Ascending aorta (tissue), 2 donors: ENCODE results near the gene CD99. TPM values are rescaled to one million over a fixed set of nuclear protein-coding genes. Genes with fewer than 3 reads are reported as not detected.
"Not testable (repeated sequence)": the region's sequence is repeated elsewhere in the genome, so short reads cannot be mapped to it uniquely, and the experiment has no call there.

Source experiments
- DNase-seq, 2 donors: peaks; one replicate each; pipeline ENCODE4 v3.0.0-alpha.2; 2019; ENCODE audit warnings: low spot score in 2 of 2
- H3K27ac ChIP-seq, 2 donors: fragments of 200-600 bp; sonication (generic); one replicate each; pipeline ENCODE4 v1.5.1; 2016 to 2017; ENCODE audit warnings: mild to moderate bottlenecking in 1 of 2
- H3K27me3 ChIP-seq: fragments of 200-600 bp; sonication (generic); one replicate; pipeline ENCODE4 v1.5.1; 2017
- H3K36me3 ChIP-seq, 2 donors: fragments of 200-600 bp; sonication (generic); one replicate each; pipeline ENCODE4 v1.5.1; 2016
- H3K4me1 ChIP-seq, 2 donors: fragments of 200-600 bp; sonication (generic); one replicate each; pipeline ENCODE4 v1.5.1; 2016 to 2017; ENCODE audit warnings: mild to moderate bottlenecking in 1 of 2
- H3K4me3 ChIP-seq, 2 donors: fragments of 200-600 bp; sonication (generic); one replicate each; pipeline ENCODE4 v1.5.1; 2016 to 2017; ENCODE audit warnings: mild to moderate bottlenecking in 1 of 2
- H3K9me3 ChIP-seq, 2 donors: fragments of 200-600 bp; sonication (generic); one replicate each; pipeline ENCODE4 v1.5.1; 2016
- intact Hi-C: fragments of 100-400 bp; cut with DNase I; formaldehyde crosslinking; loops from one replicate; pipeline ENCODE4 v1.15.1; 2023
- total RNA-seq: library from RNA; depleted of rRNA; stranded (reverse); fragments of >200 nt; gene quantifications from one replicate; pipeline ENCODE4 v1.1.0, GENCODE V29; 2016
- TF ChIP-seq, protein P1 (sequence below), 3 experiments: fragments of 200-600 bp in 2 of 3; fragments of 450-650 bp in 1 of 3; sonication (generic) in 2 of 3; IDR thresholded peaks; one replicate each; pipeline ENCODE4 v1.5.1; 2016 to 2019; ENCODE audit warnings: antibody characterized with exemption in 3 of 3, mild to moderate bottlenecking in 1 of 3, moderate library complexity in 1 of 3

CD99 gene
- total RNA-seq, 1 donor from 2014 or later, result 262 TPM

DNA sequence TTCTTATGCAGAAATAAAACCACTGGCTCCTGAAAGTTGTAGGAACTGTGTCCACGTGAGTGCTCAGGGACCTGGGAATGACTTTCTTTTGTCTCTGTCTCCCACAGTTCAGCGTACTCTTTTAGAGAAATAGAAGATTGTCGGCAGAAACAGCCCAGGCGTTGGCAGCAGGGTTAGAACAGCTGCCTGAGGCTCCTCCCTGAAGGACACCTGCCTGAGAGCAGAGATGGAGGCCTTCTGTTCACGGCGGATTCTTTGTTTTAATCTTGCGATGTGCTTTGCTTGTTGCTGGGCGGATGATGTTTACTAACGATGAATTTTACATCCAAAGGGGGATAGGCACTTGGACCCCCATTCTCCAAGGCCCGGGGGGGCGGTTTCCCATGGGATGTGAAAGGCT, 49.6 kb downstream of the CD99 start:
- intact Hi-C loops, result no loop called here
- H3K36me3 ChIP-seq, result peaks cover 21 to 74% of the 10 kb centered on the region in 2 donors

DNA sequence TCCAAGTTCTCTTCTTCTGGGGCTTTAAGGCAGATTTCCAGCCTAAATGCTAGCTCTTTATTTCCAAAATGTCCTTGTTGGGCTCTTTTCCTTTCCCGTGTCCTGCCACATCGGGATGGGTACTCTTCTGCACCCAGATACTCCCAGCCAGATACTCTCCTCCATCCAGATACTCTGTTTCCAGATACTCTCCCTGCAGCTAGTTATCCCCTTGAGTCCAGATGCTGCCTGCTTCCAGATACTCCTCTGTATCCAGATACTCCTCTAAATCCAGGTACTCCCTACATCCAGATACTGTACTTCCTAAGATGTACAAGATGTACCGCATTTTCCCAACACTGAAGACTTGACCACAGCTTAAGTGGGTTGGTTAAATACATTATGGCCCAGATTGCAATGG, 50.3 kb downstream of the CD99 start:
- no peak overlapping the region for H3K4me3 ChIP-seq
- H3K4me1 ChIP-seq, result no peaks in the 10 kb centered on the region
- TF ChIP-seq, protein P1, sequence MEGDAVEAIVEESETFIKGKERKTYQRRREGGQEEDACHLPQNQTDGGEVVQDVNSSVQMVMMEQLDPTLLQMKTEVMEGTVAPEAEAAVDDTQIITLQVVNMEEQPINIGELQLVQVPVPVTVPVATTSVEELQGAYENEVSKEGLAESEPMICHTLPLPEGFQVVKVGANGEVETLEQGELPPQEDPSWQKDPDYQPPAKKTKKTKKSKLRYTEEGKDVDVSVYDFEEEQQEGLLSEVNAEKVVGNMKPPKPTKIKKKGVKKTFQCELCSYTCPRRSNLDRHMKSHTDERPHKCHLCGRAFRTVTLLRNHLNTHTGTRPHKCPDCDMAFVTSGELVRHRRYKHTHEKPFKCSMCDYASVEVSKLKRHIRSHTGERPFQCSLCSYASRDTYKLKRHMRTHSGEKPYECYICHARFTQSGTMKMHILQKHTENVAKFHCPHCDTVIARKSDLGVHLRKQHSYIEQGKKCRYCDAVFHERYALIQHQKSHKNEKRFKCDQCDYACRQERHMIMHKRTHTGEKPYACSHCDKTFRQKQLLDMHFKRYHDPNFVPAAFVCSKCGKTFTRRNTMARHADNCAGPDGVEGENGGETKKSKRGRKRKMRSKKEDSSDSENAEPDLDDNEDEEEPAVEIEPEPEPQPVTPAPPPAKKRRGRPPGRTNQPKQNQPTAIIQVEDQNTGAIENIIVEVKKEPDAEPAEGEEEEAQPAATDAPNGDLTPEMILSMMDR (IDR thresholded peaks at IDR 0.05), result no peak
- H3K9me3 ChIP-seq, result no peaks in the 10 kb centered on the region
- H3K27me3 ChIP-seq, result no peaks in the 10 kb centered on the region
- intact Hi-C loops, result no loop called here
- H3K36me3 ChIP-seq, result peaks cover 21 to 68% of the 10 kb centered on the region in 2 donors
- no peak for DNase-seq
- no peak overlapping the region for H3K27ac ChIP-seq

More for the DNA sequence above, 49.6 kb downstream of the CD99 start:
- TF ChIP-seq, protein P1 (IDR thresholded peaks at IDR 0.05), result no peak
- H3K9me3 ChIP-seq, result no peaks in the 10 kb centered on the region
- no peak overlapping the region for H3K4me3 ChIP-seq
- H3K27ac ChIP-seq, result no peak overlapping the region
- H3K4me1 ChIP-seq, result no peaks in the 10 kb centered on the region
- no peak for DNase-seq
- no peaks in the 10 kb centered on the region for H3K27me3 ChIP-seq

DNA sequence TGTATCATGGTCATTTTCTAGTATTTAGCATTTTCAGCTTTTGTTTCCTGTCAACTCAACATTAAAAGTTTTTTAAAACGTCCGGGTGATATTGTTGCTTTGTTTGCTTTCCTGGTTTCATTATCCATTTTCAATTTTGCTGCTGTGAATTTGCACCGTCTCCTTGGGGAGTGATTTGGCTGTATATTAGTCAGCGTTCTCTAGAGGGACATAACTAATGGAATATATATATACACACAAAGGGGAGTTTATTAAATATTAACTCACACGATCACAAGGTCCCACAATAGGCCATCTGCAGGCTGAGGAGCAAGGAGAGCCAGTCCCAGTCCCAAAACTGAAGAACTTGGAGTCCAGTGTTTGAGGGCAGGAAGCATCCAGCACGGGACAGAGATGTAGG, 55.2 kb downstream of the CD99 start:
- intact Hi-C loops, H3K27me3 ChIP-seq, H3K4me3 ChIP-seq, H3K27ac ChIP-seq, H3K9me3 ChIP-seq, DNase-seq, H3K4me1 ChIP-seq: not testable (repeated sequence)
- H3K36me3 ChIP-seq, result peaks cover 9 to 21% of the 10 kb centered on the region in 2 donors

DNA sequence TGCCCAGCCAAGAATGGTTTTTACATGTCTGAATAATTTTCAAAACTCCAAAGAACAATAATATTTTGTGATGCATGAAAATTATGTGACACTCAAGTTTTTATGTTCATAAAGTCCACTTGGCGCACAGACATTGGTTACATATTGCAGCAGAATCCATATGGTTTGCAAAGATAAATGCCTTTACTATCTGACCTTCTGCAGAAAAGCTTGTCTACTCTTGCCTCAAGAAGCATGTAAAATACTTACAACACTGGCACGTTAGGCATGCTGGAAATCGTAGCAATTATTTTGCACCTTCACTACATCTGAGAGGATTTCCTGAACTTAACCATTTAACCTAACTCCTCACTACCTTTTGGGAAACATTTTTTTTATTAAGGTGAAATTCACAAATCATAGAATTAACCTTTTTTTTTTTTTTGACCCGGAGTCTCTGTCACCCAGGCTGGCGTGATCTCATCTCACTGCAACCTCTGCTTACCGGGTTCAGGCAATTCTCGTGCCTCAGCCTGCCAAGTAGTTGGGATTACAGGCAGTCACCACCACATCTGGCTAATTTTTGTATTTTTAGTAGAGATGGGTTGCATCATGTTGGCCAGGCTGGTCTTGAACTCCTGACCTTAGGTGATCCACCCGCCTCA, 57.2 kb downstream of the CD99 start:
- intact Hi-C loops, result no loop called here
- no peaks in the 10 kb centered on the region for H3K27me3 ChIP-seq
- H3K27ac ChIP-seq, result no peak overlapping the region
- no peak for DNase-seq
- no peak overlapping the region for H3K4me3 ChIP-seq
- peaks cover 0 to 5% of the 10 kb centered on the region in 2 donors for H3K36me3 ChIP-seq
- H3K4me1 ChIP-seq, result no peaks in the 10 kb centered on the region
- H3K9me3 ChIP-seq, result no peaks in the 10 kb centered on the region
- TF ChIP-seq, protein P1 (IDR thresholded peaks at IDR 0.05), result no peak

DNA sequence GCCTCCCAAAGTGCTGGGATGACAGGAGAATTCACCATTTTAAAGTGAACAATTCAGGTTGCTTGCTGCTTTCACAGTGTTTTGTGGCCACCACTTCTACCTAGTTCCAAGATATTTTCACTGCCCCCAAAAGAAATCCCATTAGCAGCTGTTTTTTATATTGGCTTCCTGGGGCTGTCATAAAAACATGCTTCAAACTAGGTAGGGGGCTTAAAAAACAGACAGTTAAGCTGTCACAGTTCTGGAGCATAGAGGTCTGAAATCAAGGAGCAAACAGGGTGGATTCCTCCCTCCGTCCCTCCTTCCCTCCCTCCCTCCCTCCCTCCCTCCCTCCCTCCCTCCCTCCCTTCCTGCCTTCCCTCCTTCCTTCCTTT, 57.7 kb downstream of the CD99 start:
- H3K27ac ChIP-seq, result no peak overlapping the region
- no peaks in the 10 kb centered on the region for H3K27me3 ChIP-seq
- TF ChIP-seq, protein P1 (IDR thresholded peaks at IDR 0.05), result no peak
- no peaks in the 10 kb centered on the region for H3K4me1 ChIP-seq
- intact Hi-C loops, result no loop called here
- no peaks in the 10 kb centered on the region for H3K9me3 ChIP-seq
- H3K4me3 ChIP-seq, result no peak overlapping the region
- DNase-seq, result no peak
- peaks cover 0 to under 1% of the 10 kb centered on the region in 2 donors for H3K36me3 ChIP-seq

DNA sequence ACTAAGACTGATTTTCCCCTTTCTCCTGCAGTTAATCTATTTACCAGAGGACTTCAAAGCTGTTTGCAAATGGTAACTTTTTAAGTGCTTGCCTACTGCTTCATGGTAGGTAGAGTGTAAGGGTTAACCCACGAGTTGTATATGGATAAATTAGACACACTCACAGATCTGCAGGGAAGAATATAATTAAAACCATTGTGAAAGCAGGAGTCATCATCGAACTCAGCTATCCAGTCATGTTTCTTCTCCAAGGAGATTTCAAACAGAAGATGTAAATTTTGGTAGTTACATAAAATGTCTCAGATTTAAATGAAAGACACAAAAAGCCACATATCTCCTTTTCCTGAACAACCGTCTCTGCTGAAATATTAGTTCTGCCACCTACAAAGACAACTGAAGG, 60.2 kb downstream of the CD99 start:
- H3K9me3 ChIP-seq, result no peaks in the 10 kb centered on the region
- H3K36me3 ChIP-seq, result no peaks in the 10 kb centered on the region
- no peaks in the 10 kb centered on the region for H3K4me1 ChIP-seq
- TF ChIP-seq, protein P1 (IDR thresholded peaks at IDR 0.05), result no peak
- no peaks in the 10 kb centered on the region for H3K27me3 ChIP-seq
- no peak for DNase-seq
- intact Hi-C loops, result no loop called here
- H3K4me3 ChIP-seq, result no peak overlapping the region
- no peak overlapping the region for H3K27ac ChIP-seq

DNA sequence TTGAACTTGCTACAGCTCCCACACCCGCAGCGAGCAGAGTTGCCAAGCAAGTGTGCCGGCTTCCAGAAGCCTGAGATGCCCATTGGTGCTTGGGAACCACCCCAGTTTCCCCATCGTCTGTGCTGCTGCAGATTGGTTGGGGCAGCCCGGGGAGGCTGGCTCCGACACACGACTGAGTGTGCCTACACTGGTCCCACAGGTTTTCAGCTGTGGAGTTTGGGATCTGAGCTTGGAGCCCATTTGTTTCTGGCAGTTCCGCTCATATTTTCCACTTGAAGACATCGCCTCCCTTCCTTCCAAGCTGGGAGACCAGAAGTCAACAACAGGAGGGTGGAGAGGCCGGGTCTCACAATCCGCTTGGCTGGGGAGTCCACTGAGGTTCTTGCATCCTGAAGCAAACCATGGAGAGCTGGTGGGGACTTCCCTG, 60.8 kb downstream of the CD99 start, which contains the start of gene XG:
XG (plus strand) TSS at position 167 of the 427 bp plus-strand sequence; CDS start at position 402, 235 bp downstream.
- Histone ChIP-seq H3K4me3 (peak within 1 kb of the TSS in 1 of 2 donors; percentile 46), H3K27ac (peak within 1 kb of the TSS in 1 of 2 donors; percentile 45)
- H3K27me3 ChIP-seq, intact Hi-C loops, H3K9me3 ChIP-seq, H3K4me1 ChIP-seq, H3K36me3 ChIP-seq: not testable (repeated sequence)
- peak in 1 of 2 donors; percentile 66 for DNase-seq

DNA sequence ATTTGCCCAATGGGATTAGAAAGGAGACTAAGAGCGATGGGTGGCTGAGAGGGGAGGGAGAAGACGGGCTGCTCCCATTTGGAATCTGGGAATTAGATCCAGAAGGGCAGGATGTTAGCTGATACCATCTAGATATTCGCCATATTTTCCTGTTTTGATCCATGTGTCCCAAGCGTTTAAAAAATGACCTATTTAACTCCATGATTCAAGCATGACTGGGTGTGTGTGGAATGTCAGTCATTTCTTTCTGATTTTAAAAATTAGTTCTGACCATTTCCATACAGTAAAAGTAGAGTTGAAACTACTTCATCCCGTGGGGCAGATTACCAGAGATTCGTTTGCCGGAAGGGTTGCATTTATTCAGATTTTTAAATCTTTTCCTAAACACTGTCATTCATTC, 61.3 kb downstream of the CD99 start:
- peak overlapping the region in 1 of 2 donors; percentile 45 for H3K27ac ChIP-seq
- intact Hi-C loops, result not testable (repeated sequence)

DNA sequence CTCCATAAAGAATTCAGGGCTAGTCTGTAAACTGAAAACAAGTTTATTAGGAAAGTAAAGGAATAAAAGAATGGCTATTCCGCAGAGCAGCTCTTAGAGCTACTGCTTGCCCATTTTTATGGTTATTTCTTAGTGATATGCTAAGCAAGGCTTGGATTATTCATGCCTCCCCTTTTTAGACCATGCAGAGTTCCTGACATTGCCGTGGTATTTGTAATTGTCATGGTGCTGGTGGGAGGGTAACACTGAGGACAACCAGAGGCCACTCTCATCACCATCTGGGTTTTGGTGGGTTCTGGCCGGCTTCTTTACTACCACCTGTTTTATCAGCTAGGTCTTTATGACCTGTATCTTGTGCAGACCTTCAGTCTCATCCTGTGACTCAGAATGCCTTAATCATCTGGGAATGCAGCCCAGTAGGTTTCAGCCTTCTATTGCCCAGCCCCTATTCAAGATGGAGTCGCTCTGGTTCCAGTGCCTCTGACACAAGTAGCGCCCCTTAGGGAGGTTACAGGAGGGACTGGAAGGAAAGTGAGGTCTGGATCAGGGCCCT, 64.1 kb downstream of the CD99 start:
- DNase-seq, H3K9me3 ChIP-seq, intact Hi-C loops, H3K4me1 ChIP-seq, H3K27ac ChIP-seq, H3K27me3 ChIP-seq, H3K4me3 ChIP-seq, H3K36me3 ChIP-seq: not testable (repeated sequence)

More for the DNA sequence above, 61.3 kb downstream of the CD99 start:
- not testable (repeated sequence) for DNase-seq, H3K9me3 ChIP-seq, H3K4me1 ChIP-seq, H3K27me3 ChIP-seq, H3K36me3 ChIP-seq
- peak overlapping the region in 1 of 2 donors; percentile 46 for H3K4me3 ChIP-seq
